Measurements from ENCODE around the gene SH2D1B.
"Not testable (repeated sequence)": the region's sequence is repeated elsewhere in the genome, so short reads cannot be mapped to it uniquely, and the experiment has no call there.

The SH2D1B gene, protein sequence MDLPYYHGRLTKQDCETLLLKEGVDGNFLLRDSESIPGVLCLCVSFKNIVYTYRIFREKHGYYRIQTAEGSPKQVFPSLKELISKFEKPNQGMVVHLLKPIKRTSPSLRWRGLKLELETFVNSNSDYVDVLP

DNA sequence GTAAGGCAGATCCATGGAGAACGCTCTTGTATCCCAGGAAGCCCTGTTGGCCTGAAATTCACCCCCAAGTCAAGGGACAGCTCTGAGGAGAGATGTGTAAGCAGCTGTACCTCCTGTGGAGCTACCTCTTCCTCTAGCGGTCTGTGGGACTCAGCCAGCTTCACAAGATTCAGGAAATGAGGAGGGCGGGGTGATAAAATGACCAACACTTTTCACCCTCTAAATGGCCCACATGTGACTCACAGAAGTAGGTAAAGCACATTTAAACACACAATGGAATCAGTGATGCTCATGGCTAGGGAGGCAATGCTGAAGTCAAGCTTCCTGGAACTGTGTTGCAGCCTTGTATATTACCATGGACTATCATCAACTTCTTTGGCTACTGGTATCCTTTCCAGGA is at the start of gene SH2D1B:
TSS of gene SH2D1B (minus strand) at position 135 of the 400 bp plus-strand sequence. CDS start at position 15, 120 bp downstream.
- no peak for DNase-seq

DNA sequence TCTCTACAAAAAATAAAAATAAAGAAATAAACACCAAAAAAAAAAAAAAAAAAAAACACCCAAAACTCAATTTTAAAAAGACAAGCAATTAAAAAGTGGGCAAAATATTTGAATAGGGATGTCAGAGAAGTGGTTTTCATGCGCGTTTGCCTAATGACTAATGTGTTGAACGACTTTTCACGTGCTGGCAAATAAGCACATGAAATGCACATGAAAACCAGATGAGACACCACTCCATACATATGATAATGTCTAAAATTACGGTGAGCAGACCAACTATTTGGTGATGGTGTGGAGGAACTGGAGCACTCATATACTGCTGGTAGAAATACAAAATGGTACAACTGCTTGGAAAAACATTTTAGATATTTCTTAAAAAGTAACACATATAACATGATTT is 46.3 kb upstream of the SH2D1B start:
- no peak for DNase-seq

- DNase-seq: no peak
Observed at GRCh38 chr1:162456323-162456722, 44.4 kb upstream of the SH2D1B start.

DNA sequence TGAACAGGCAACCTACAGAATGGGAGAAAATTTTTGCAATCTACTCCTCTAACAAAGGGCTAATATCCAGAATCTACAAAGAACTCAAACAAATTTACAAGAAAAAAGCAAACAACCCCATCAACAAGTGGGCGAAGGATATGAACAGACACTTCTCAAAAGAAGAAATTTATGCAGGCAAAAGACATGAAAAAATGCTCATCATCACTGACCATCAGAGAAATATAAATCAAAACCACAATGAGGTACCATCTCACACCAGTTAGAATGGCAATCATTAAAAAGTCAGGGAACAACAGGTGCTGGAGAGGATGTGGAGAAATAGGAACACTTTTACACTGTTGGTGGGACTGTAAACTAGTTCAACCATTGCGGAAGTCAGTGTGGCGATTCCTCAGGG is 42.4 kb upstream of the SH2D1B start:
- DNase-seq: not testable (repeated sequence)

GRCh38 chr1:162446946-162447345 is 35.0 kb upstream of the SH2D1B start:
- no peak for DNase-seq

DNA sequence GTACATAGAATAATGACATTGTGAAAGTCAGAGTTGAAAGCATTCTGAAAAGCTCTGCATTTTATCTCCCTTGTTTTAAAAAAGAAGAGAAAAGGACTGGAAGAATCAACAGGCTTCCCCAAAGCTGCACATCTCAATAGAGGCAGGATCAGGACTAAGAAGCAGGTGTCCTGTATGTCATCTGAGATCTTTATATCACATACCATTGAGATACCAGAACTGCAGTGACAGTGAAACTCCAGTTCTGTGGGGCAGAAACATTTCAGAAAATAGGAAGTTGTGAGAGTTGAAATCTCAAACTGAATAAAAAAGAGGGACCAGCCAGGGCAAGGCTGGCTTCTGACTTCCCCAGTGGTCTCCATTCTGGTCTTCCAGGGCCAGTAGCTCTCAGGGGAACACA is 33.0 kb upstream of the SH2D1B start:
- DNase-seq: no peak

- not testable (repeated sequence) for DNase-seq
Observed at GRCh38 chr1:162432977-162433713, 21.2 kb upstream of the SH2D1B start.

DNA sequence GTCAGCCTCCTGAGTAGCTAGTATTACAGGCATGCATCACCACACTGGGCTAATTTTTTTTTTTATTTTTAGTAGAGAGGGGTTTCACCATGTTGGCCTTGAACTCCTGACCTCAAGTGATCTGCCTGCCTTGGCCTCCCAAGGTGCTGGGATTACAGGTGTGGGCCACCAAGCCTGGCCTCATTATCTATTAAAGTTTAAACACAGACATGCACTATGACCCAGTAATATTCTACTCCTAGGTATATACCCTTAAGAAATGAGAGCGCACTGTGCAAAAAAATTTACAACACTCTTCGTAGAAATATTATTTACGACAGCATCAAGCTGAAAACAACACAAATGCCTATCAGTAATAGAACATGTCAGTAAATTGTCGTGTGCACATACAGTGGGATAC is 18.6 kb upstream of the SH2D1B start:
- no peak for DNase-seq

GRCh38 chr1:162422662-162423375 is 10.9 kb upstream of the SH2D1B start:
- DNase-seq: no peak

GRCh38 chr1:162421258-162422164 is 9.6 kb upstream of the SH2D1B start:
- DNase-seq: no peak

GRCh38 chr1:162420120-162420519 is 8.2 kb upstream of the SH2D1B start:
- DNase-seq: no peak

- DNase-seq: not testable (repeated sequence)
Observed at GRCh38 chr1:162419450-162419931, 7.6 kb upstream of the SH2D1B start.

DNA sequence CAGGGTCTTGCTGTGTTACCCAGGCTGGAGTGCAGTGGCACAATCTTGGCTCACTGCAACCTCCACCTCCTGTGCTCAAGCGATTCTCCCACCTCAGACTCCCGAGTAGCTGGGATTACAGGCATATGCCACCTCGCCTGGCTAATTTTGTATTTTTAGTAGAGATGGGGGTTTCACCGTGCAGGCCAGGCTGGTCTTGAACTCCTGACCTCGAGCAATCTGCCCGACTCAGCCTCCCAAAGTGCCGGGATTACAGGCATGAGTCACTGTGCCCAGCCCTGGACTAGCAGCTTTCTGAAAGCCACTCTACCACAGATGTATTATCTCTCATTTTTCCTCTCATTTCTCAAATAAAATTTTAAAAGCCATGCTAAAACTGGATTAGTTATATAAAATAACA is 6.6 kb upstream of the SH2D1B start:
- DNase-seq: not testable (repeated sequence)

DNA sequence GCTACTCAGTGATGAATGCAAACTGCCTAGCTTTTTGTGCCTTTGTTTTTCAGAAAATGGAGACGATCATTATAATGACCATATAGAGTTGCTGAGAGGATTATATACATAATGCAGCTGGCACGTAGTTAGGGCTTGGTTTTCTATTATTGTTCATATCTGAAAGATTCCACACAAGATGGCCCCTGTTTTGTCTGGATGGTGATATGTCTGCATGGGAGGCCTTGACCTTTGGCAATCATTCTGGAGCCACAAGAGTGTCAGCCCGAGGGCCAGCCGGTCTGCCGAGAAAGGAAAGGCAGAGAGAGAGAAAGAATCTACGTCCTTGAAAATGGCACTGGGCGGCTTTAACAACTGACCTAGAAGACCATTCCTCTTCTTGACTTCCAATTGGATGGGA is 5.7 kb upstream of the SH2D1B start:
- no peak for DNase-seq

- no peak for DNase-seq
Observed at GRCh38 chr1:162416909-162417308, 5.0 kb upstream of the SH2D1B start.

- DNase-seq: no peak
Observed at GRCh38 chr1:162416215-162416614, 4.3 kb upstream of the SH2D1B start.

GRCh38 chr1:162407539-162407938 is 4.4 kb downstream of the SH2D1B start:
- no peak for DNase-seq

GRCh38 chr1:162406811-162407210 is 5.1 kb downstream of the SH2D1B start:
- DNase-seq: no peak

GRCh38 chr1:162405800-162406199 is 6.1 kb downstream of the SH2D1B start:
- no peak for DNase-seq

- DNase-seq: no peak
Observed at GRCh38 chr1:162404550-162405160, 7.3 kb downstream of the SH2D1B start.

GRCh38 chr1:162400790-162401355 is 11.1 kb downstream of the SH2D1B start:
- no peak for DNase-seq

DNA sequence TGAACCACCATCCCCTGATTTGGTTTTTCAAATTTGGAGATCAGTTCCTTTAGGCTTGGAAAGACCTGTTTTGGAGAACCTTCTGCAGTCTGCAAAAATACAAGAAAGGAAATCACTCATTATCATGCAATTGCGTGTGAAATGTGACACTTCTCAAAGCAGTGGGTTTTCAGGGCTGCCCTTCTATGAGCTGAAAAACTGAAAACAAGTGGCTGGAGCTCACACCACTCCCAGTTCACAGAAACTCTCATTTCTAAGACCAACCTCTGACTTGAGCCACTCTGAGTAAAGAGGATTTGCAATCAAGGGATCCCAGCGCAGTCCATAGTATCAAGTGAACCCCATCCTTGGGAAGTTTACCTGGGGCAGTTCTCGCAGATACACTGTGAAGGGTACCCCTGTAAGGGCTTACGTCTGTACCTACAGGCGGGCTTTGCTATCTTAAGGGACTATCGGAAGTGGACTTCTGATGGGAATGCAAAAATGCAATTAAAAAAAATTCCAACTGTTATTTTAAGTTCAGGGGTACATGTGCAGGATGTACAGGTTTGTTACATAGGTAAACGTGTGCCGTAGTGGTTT is 12.8 kb downstream of the SH2D1B start:
- no peak for DNase-seq

Data from NCI-H2107 (cell line).